Fibroblast of lung (primary cell): ENCODE data around the gene TMEM30B. TPM values are rescaled to one million over a fixed set of nuclear protein-coding genes. Genes with fewer than 3 reads are reported as not detected.

Source experiments
- DNase-seq, 2 donors: peaks; one replicate each; pipeline versions ENCODE4 v3.0.0 to v3.0.0-alpha.2; 2010; ENCODE audit warnings: low read depth in 2 of 2
- H2AFZ ChIP-seq: 2 replicates; pipeline ENCODE4 v1.5.1; 2012; ENCODE audit warnings: low read length, control low read depth, inconsistent platforms
- H3K27ac ChIP-seq: 2 replicates; pipeline ENCODE4 v1.5.1; 2011; ENCODE audit warnings: low read length, control low read depth; ENCODE audit not compliant: insufficient read depth
- H3K27me3 ChIP-seq: 2 replicates; pipeline ENCODE4 v1.5.1; 2011; ENCODE audit warnings: mild to moderate bottlenecking, low read length; ENCODE audit not compliant: control insufficient read depth, insufficient read depth
- H3K36me3 ChIP-seq: 2 replicates; pipeline ENCODE4 v1.5.1; 2011; ENCODE audit warnings: low read length; ENCODE audit not compliant: control insufficient read depth, insufficient read depth
- H3K4me1 ChIP-seq: 2 replicates; pipeline ENCODE4 v1.5.1; 2011; ENCODE audit warnings: low read length; ENCODE audit not compliant: control insufficient read depth, insufficient read depth; ENCODE audit errors: extremely low read depth
- H3K4me2 ChIP-seq: 2 replicates; pipeline ENCODE4 v1.5.1; 2011; ENCODE audit warnings: low read length, control low read depth; ENCODE audit not compliant: insufficient read depth; ENCODE audit errors: extremely low read depth
- H3K4me3 ChIP-seq, 4 experiments: fragments of 200-600 bp in 1 of 4; sonication (generic) in 1 of 4; replicated peaks in 1 of 4; 2 replicates each; pipeline ENCODE4 v1.5.1; 2011 to 2016; ENCODE audit warnings: low read length in 4 of 4, low read depth in 3 of 4, mild to moderate bottlenecking in 3 of 4, control low read depth in 2 of 4, inconsistent platforms in 1 of 4, mixed read lengths in 1 of 4; ENCODE audit not compliant: insufficient read depth in 1 of 4; ENCODE audit errors: control extremely low read depth in 1 of 4
- H3K79me2 ChIP-seq: 2 replicates; pipeline ENCODE4 v1.5.1; 2012; ENCODE audit warnings: mild to moderate bottlenecking, low read length, inconsistent platforms; ENCODE audit not compliant: control insufficient read depth, insufficient read depth
- H3K9ac ChIP-seq: 2 replicates; pipeline ENCODE4 v1.5.1; 2011; ENCODE audit warnings: mild to moderate bottlenecking, low read length, control low read depth; ENCODE audit not compliant: insufficient read depth
- H3K9me3 ChIP-seq: 2 replicates; pipeline ENCODE4 v1.5.1; 2012; ENCODE audit warnings: low read depth, low read length; ENCODE audit not compliant: control insufficient read depth, insufficient read depth
- H4K20me1 ChIP-seq: 2 replicates; pipeline ENCODE4 v1.5.1; 2011; ENCODE audit warnings: low read length; ENCODE audit not compliant: control insufficient read depth, insufficient read depth; ENCODE audit errors: extremely low read depth
- CTCF ChIP-seq, 2 donors: IDR thresholded peaks in 1 of 2; conservative IDR thresholded peaks in 1 of 2; 1 replicate in 1 of 2; 2 replicates in 1 of 2; pipeline ENCODE4 v1.5.1; 2011 to 2012; ENCODE audit warnings: low read length in 2 of 2, control low read depth in 1 of 2, inconsistent platforms in 1 of 2, low read depth in 1 of 2, mild to moderate bottlenecking in 1 of 2
- EZH2 ChIP-seq: IDR thresholded peaks from 2 replicates; pipeline ENCODE4 v1.5.1; 2012; ENCODE audit warnings: low read length, control low read depth, mild to moderate bottlenecking; ENCODE audit errors: missing control alignments
- polyA plus RNA-seq, 2 donors: library from polyadenylated mRNA; depleted of rRNA in 1 of 2; stranded (reverse) in 1 of 2; unstranded in 1 of 2; fragments of >200 nt; gene quantifications; 2 replicates each; pipeline ENCODE4 v1.2.1, GENCODE V29; 2011 to 2012; ENCODE audit warnings: missing spikeins in 1 of 2
- total RNA-seq: library from RNA; depleted of rRNA; stranded (reverse); fragments of >200 nt; gene quantifications from 2 replicates; pipeline ENCODE4 v1.2.1, GENCODE V29; 2014

TMEM30B gene
- total and polyA plus RNA-seq, 2 donors (not counting 1 experiment from before 2014, with no cell fraction given), result 0.22 to 0.83 TPM

- Histone ChIP-seq H3K4me3 (no peak overlapping the region), H3K27ac (no peak overlapping the region), H3K27me3 (no peaks in the 10 kb centered on the region), H3K9me3 (no peaks in the 10 kb centered on the region), H4K20me1 (no peaks in the 10 kb centered on the region), H3K9ac (no peak overlapping the region), H3K79me2 (no peaks in the 10 kb centered on the region), H3K4me2 (no peak overlapping the region), H2AFZ (no peak overlapping the region), H3K4me1 (peaks cover 9% of the 10 kb centered on the region), H3K36me3 (no peaks in the 10 kb centered on the region)
- TF ChIP-seq EZH2 (no peak), CTCF (conservative IDR thresholded peaks at IDR 0.05 in 1 of 2, IDR thresholded peaks at IDR 0.05 in 1 of 2; ENCODE audit: low read depth in 1 of 2, low read length in 2 of 2) (no peak)
- no peak for DNase-seq
These were observed 24.2 kb downstream of the TMEM30B start for GRCh38 chr14:61256826-61257468.

GRCh38 chr14:61255968-61256367 lies 25.2 kb downstream of the TMEM30B start:
- Histone ChIP-seq H3K27ac (no peak overlapping the region), H3K4me1 (peaks cover 9% of the 10 kb centered on the region), H3K4me3 (no peak overlapping the region), H3K9ac (no peak overlapping the region), H2AFZ (no peak overlapping the region), H3K79me2 (no peaks in the 10 kb centered on the region), H3K9me3 (no peaks in the 10 kb centered on the region), H3K27me3 (no peaks in the 10 kb centered on the region), H4K20me1 (no peaks in the 10 kb centered on the region), H3K4me2 (no peak overlapping the region), H3K36me3 (no peaks in the 10 kb centered on the region)
- TF ChIP-seq EZH2 (no peak), CTCF (conservative IDR thresholded peaks at IDR 0.05 in 1 of 2, IDR thresholded peaks at IDR 0.05 in 1 of 2; ENCODE audit: low read depth in 1 of 2, low read length in 2 of 2) (no peak)
- no peak for DNase-seq

- H3K9ac ChIP-seq, result no peak overlapping the region
- H3K27ac ChIP-seq, result no peak overlapping the region
- no peaks in the 10 kb centered on the region for H3K36me3 ChIP-seq
- H3K4me1 ChIP-seq, result peaks cover 9% of the 10 kb centered on the region
- H3K4me2 ChIP-seq, result no peak overlapping the region
- no peak overlapping the region for H2AFZ ChIP-seq
- DNase-seq, result no peak
- no peaks in the 10 kb centered on the region for H3K27me3 ChIP-seq
- TF ChIP-seq EZH2, result no peak
- TF ChIP-seq CTCF (conservative IDR thresholded peaks at IDR 0.05 in 1 of 2, IDR thresholded peaks at IDR 0.05 in 1 of 2; ENCODE audit: low read depth in 1 of 2, low read length in 2 of 2), result no peak
- H4K20me1 ChIP-seq, result no peaks in the 10 kb centered on the region
- no peak overlapping the region for H3K4me3 ChIP-seq
- H3K79me2 ChIP-seq, result no peaks in the 10 kb centered on the region
- no peaks in the 10 kb centered on the region for H3K9me3 ChIP-seq
These were observed 26.2 kb downstream of the TMEM30B start for GRCh38 chr14:61254808-61255526.
